HAP-1 (cell line): ENCODE data around the gene PCBD2.

Experiments
- DNase-seq, 2 experiments: peaks; one replicate each; pipeline ENCODE4 v3.0.0-alpha.2; 2016 to 2020; ENCODE audit warnings: low spot score in 2 of 2
- H3K27me3 ChIP-seq: fragments of 250-450 bp; sonication (Bioruptor Pico); 2 replicates; pipeline ENCODE4 v1.5.1; 2020; ENCODE audit warnings: low read depth, mild to moderate bottlenecking, moderate library complexity
- H3K36me3 ChIP-seq: fragments of 250-450 bp; sonication (Bioruptor Pico); replicated peaks from 2 replicates; pipeline ENCODE4 v1.5.1; 2020; ENCODE audit warnings: mild to moderate bottlenecking
- H3K4me1 ChIP-seq: fragments of 250-450 bp; sonication (Bioruptor Pico); 2 replicates; pipeline ENCODE4 v1.5.1; 2020; ENCODE audit warnings: mild to moderate bottlenecking
- H3K4me3 ChIP-seq: fragments of 250-450 bp; sonication (Bioruptor Pico); 2 replicates; pipeline ENCODE4 v1.5.1; 2020; ENCODE audit warnings: mild to moderate bottlenecking, moderate library complexity
- H3K9me3 ChIP-seq: fragments of 250-450 bp; sonication (Bioruptor Pico); 2 replicates; pipeline ENCODE4 v1.5.1; 2020; ENCODE audit warnings: mild to moderate bottlenecking, moderate library complexity
- in situ Hi-C: fragments of 300-500 bp; cut with MboI; formaldehyde crosslinking; loops from 3 replicates; pipeline ENCODE4 v1.14.3; 2020; ENCODE audit warnings: low sequenced_read_pairs, inconsistent platforms, mixed read lengths

Gene PCBD2

GRCh38 chr5:135008981-135009735 is 104.2 kb downstream of the PCBD2 start:
- in situ Hi-C loops, result no loop called here
- peak in 1 of 2 experiments; percentile 4 for DNase-seq
- no peaks in the 10 kb centered on the region for H3K36me3 ChIP-seq

GRCh38 chr5:135009736-135010501 is 105.0 kb downstream of the PCBD2 start:
- no peaks in the 10 kb centered on the region for H3K4me1 ChIP-seq
- no peaks in the 10 kb centered on the region for H3K27me3 ChIP-seq
- H3K4me3 ChIP-seq, result no peak overlapping the region
- peak in 1 of 2 experiments; percentile 5 for DNase-seq
- no peaks in the 10 kb centered on the region for H3K36me3 ChIP-seq
- H3K9me3 ChIP-seq, result no peaks in the 10 kb centered on the region
- in situ Hi-C loops, result no loop called here

More at GRCh38 chr5:135008981-135009735, 104.2 kb downstream of the PCBD2 start:
- H3K9me3 ChIP-seq, result no peaks in the 10 kb centered on the region
- no peaks in the 10 kb centered on the region for H3K27me3 ChIP-seq
- no peaks in the 10 kb centered on the region for H3K4me1 ChIP-seq
- H3K4me3 ChIP-seq, result no peak overlapping the region

GRCh38 chr5:135010502-135011354 is 105.8 kb downstream of the PCBD2 start:
- Histone ChIP-seq H3K27me3 (no peaks in the 10 kb centered on the region), H3K4me1 (no peaks in the 10 kb centered on the region), H3K36me3 (no peaks in the 10 kb centered on the region), H3K4me3 (no peak overlapping the region), H3K9me3 (no peaks in the 10 kb centered on the region)
- in situ Hi-C loops, result no loop called here
- peak in 1 of 2 experiments; percentile 5 for DNase-seq

GRCh38 chr5:135011355-135012032 is 106.6 kb downstream of the PCBD2 start:
- H3K36me3 ChIP-seq, result no peaks in the 10 kb centered on the region
- peak in 1 of 2 experiments; percentile 4 for DNase-seq
- no peaks in the 10 kb centered on the region for H3K9me3 ChIP-seq
- H3K27me3 ChIP-seq, result no peaks in the 10 kb centered on the region
- H3K4me1 ChIP-seq, result no peaks in the 10 kb centered on the region
- in situ Hi-C loops, result no loop called here
- no peak overlapping the region for H3K4me3 ChIP-seq

GRCh38 chr5:135012033-135012588 is 107.2 kb downstream of the PCBD2 start:
- H3K27me3 ChIP-seq, result no peaks in the 10 kb centered on the region

More at GRCh38 chr5:135012033-135012588, 107.2 kb downstream of the PCBD2 start:
- DNase-seq, result peak in 1 of 2 experiments; percentile 2
- no peak overlapping the region for H3K4me3 ChIP-seq
- H3K36me3 ChIP-seq, result no peaks in the 10 kb centered on the region
- H3K4me1 ChIP-seq, result no peaks in the 10 kb centered on the region
- in situ Hi-C loops, result no loop called here
- H3K9me3 ChIP-seq, result no peaks in the 10 kb centered on the region
